GM18507 (cell line): ENCODE results near the gene PDE4D.
"Not testable (repeated sequence)": the region's sequence is repeated elsewhere in the genome, so short reads cannot be mapped to it uniquely, and the experiment has no call there.

Source experiments
- DNase-seq: peaks from one replicate; pipeline ENCODE4 v3.0.0; 2011; ENCODE audit warnings: low read depth; ENCODE audit not compliant: insufficient read length; ENCODE audit errors: extremely low spot score
- FAIRE-seq: peaks from 2 replicates; lab custom pipeline; 2011; peaks lifted over from hg19 to GRCh38; lab: Jason Lieb, UNC

PDE4D gene

DNA sequence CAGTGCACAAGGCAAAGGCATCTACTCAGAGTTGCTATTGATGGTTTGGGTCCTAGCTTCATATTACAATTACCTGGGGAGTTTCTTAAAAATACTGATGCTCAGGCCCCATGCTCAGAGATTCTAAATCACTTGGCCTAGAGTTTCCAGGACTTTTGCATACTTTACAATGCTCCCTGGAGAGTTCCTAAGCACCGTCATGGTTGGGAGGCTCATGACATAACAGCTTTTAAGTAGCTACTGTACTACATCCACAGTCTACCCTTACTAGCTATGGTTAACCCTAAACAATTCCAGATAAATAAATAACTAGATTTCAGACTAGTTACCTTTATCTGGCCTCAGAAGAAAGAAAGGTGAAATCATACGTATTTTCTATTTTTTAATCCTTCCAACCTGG lies 414.4 kb downstream of the PDE4D start:
- DNase-seq: no peak
- no peak for FAIRE-seq

DNA sequence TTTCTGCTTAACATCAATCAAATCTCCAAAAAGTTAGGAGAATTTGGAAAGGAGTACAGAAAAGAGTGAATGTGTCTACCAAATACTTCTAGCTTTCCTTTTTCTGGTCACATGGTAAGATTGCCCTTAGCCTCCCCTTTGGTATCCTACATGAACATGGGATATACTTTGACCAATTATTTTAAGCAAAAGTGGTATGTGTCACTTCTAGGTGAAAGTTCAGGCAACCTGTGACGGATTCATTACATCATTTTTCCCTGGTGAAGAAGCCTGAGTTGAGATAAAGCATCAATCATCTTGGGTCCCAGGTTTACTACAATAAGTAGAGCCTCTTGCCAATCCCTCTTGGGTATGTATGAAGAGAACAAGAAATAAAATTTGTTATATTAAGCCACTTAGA lies 419.2 kb downstream of the PDE4D start:
- no peak for DNase-seq
- no peak for FAIRE-seq

DNA sequence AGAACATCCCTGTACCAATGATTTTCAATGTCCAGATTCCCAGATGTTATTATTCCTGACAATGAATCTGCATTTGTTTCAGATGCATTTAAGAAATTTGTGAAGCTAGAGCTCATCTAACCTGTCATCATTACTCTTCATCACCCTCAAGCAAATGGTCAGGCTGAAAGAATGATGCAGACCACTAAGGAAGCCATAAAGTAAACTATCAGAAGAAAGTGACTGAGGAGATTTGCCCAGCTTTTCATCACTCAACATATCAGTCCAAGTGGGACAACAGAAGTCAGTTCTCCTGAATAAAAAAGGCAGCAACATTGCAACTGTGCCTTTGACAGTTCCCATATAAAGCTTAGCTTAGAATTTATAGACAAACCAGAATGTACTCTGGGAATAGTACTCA lies 419.9 kb downstream of the PDE4D start:
- DNase-seq (no peak), FAIRE-seq (no peak)

DNA sequence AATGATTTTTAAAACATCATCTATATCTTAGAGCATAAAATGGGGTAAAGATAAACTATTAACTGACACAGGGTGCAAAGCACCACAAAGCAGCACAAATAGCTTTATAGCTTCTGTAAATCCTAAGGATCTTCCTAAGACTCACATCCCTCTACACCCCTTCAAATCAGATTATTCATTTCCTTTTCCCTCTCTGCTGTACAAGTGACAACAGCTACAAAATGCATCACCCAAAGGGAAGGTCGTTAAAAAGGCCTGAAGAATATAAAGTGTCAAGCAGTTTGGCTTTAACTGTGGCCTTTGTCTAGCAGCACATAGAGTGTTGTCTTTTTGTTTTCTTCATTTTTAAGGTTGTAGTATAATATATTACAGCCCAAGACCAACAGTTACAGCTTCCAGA lies 422.1 kb downstream of the PDE4D start:
- DNase-seq (no peak), FAIRE-seq (no peak)

DNA sequence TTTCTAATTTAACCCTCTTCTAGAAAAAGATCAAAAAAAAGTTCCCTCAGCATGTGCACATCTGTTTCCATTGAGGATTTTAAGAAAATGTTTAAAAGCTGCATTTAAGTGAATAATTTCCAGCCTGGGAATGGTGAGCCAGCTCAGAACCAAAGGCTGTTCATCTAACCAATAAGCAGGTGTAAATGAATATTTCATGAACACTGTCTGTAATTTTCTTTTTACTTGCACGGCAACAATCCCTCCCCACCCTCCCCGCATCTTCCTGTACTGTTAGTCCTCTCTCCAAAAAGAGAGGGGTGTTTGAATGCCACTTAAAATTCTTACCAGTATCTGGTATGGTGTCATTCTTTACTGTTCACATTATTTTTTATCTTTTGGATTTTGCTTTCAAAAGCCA lies 425.6 kb downstream of the PDE4D start:
- DNase-seq: no peak
- FAIRE-seq: no peak

DNA sequence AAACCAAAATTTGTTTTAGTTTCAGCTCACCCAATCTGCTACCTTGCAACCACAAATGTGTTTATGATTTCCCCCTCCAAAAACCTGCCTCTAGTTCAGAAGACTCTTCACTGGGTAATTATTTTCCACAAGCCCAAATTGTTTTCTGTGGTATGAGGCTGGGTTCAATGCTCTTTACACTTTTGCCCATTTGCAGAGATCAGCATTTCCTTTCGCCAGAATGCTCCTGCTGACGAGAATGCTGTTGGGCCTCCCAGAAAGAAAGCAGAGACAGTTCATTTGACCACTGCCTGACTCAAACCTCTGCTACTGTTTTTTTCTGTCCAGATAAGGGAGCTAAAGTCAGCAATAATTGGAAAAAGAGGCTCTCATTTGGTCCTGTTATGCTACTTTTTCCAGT lies 427.3 kb downstream of the PDE4D start:
- FAIRE-seq: no peak

DNA sequence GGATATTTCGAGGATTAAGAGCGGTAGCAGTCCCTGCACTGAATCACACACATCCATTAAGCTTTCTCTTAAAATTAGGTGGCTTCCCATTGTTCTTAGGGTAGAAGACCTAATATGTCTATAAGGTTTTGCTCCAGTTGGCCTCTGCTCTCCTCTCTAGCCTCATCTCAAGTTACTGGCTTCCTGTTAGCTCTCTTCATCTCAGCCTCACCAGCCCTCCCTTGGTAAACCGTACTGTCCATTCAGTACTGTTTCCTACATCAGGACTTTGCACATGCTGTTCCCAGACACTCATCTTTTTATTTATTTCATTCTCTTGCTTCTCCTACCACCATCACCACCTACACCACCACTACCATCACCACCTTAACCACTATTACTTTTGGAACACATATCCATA lies 428.6 kb downstream of the PDE4D start:
- no peak for DNase-seq
- no peak for FAIRE-seq

More for the DNA sequence above, 427.3 kb downstream of the PDE4D start:
- DNase-seq: no peak

DNA sequence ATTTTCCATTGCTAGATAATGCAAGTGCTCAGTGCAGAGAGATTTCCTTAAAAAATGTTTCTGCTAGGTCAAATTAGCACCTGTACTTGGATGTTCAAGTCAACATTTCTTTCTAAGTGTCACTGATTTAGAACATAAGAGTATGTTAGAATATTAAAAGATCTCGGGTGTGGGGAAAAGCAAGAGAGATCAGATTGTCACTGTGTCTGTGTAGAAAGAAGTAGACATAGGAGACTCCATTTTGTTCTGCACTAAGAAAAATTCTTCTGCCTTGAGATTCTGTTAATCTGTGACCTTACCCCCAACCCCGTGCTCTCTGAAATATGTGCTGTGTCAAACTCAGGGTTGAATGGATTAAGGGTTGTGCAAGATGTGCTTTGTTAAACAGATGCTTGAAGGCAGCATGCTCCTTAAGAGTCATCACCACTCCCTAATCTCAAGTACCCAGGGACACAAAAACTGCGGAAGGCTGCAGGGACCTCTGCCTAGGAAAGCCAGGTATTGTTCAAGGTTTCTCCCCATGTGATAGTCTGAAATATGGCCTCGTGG lies 429.8 kb downstream of the PDE4D start:
- FAIRE-seq: not testable (repeated sequence)

DNA sequence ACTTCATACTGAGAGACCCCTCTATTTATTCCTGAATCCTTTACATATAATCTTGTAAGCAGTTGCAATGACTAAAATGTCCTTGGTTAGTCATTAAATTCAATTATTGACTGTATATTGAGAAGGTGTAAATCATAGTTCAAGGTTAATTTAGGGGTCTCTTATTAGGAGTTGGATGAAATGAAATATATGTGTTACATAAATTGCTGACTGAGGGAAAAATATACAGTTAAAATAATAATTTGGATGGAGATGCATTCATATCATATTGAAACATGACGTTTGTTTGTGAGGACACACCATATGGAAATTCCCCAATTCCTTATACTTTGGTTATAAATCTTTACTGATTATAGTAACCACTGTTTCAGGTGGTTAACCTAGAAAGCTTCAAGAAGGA lies 430.6 kb downstream of the PDE4D start:
- DNase-seq: no peak
- FAIRE-seq: no peak

More for the DNA sequence above, 429.8 kb downstream of the PDE4D start:
- DNase-seq: not testable (repeated sequence)

DNA sequence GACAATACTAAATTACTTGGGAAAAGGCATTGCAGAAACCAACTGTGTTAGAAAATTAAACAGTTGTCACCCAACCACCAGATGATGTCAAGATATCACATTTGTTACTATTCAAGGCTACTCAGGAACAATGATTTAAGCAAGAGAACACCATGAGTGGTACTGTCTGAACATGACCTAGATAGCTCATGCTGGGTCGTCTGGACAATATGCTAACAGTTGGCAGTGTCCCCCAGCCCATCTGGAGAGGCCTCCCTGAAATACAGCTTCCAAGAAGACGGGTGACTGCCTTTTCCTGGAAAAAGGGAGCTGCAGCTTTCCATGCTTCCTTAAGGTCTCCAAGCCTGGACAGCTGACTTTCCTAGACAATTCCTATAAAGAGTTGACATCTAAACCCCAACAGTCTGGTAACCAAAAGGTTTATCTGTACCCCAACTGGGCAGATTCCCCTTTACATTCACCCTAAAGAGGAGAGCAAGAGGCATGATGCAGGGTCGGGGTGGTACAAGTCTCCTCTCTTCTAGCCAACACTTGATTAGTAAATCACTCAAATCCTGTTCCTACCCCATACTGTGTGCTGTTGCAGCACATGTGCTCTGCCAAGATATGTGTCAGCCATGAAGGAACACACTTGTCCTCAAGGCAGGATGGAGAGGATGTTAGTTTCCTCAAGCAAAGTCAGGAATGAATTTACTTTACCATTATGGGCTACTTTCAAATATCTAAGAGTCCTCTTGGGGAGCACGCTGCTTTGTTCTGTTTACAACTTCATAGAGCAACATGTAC lies 433.0 kb downstream of the PDE4D start:
- DNase-seq: no peak
- FAIRE-seq: no peak

DNA sequence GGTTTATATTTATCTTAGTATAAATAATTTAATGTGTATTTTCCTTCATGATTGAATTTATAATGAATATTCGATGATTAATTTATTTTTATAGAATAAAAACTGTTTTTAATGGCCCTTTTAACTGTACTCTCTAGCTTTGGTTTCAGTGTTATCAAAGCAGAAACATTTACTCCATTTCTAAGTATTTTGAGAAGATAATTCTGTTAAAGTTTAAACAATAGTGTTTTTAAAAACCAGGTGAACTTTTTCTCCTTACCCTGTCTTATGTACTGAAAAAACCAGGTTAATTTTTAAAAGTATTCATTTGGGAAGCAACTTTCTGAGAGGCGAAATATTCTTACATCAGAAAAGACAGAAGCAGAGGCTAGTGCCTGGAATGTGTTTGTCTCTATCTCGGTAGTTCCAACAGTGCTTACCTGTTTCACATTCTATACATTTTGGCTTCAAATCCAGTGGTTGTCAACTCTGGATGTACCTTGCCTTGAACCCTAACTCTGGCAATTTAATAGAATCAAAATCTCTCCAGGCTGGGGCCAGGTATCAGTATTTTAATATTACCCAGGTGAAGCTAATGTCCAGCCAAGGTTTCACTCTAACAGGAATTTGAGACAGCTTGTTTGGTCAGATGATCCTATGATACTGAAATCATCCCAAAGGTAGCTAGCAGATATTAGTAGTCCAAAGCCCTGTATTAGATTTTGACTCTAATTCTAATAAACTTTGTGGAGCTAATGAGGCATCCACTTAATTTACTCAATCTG lies 434.4 kb downstream of the PDE4D start:
- no peak for DNase-seq
- FAIRE-seq: no peak

DNA sequence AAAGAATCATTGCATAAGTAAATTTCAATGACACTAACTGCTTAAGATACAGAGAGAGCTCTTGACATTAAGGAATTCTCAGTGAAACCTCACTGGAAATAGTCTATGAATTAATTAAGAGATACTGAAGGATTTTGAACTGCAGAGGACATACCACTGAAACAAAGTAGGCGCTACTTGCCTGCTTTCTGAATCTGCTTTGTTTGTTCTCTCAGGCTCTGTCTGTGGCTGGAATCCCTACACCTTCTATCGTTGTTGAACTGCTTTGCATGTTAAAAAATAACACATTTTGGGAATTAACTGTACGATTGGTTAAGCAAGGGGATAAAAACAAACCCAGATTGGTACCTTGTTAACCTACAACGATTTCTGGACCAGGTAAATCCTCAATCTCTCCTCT lies 435.2 kb downstream of the PDE4D start:
- FAIRE-seq: no peak

DNA sequence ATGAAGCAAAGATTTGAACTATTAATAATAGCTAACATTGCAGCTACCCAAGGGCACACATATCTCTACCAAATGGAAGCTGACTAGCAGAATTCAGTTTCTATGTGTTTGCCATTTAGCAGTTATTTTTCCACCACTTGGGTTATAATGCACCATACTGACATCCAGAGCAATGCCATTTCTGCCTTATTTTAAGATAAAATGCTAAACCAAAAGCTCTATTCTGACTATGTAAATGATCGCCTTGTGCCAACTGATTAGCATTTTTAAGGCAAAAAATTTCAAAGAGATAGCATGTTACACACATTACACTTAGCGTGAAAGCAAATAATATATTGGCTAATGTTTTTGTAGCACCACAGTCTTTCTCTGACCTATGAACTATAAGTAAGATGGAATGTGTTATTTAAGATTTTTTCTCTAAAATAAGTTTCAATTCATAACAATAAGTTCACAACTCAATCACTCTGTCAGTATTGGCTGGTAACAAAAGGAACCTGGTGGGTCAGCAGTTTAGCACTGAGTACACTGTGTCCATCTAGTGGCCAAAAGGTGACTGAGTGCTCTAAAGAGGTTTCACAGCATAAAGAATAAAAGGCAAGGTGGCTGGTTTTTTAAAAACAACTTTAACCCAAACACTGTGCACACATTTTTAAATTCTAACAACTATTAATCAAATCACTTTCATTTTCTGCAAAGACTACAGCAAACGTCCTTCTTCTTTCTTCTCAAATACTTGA lies 443.5 kb downstream of the PDE4D start:
- DNase-seq: no peak

More for the DNA sequence above, 435.2 kb downstream of the PDE4D start:
- DNase-seq: no peak

DNA sequence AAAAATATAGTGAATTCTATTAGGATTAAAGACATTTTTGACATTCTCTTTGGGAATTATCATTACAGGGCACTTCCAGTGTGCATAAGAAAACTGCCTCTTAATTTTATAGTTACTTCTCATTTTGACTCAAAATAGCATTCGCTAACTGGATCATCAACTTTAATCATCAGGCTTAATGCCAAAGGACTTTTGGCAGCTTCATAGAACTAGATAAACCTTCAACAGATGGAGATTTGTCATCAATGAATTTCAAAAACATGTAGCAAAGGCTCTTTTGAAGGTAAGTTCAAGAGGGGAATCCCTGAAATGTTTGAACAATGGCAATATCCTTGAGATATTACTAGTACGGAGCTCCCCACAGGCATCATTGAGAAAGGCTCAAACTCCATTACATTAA lies 447.2 kb downstream of the PDE4D start:
- FAIRE-seq: no peak
- DNase-seq: no peak

More for the DNA sequence above, 443.5 kb downstream of the PDE4D start:
- no peak for FAIRE-seq

DNA sequence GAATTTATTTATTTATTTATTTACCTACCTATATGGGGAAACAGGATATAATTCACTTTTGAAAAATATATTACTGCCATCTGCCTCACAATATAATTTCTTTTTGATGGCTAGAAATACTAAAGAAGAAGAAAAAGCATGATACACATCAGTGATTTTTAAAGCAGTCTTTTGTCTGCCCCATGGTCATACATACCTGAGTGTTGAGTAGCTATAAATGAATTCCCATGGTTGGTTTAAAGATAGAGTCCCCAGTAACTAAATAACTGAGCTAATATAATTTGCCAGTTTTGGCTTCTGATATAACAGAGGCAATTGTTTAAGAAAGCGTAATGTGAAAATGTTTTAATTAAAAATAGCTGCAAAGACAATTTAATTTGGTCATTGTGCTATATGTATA lies 447.8 kb downstream of the PDE4D start:
- DNase-seq: no peak
- no peak for FAIRE-seq

DNA sequence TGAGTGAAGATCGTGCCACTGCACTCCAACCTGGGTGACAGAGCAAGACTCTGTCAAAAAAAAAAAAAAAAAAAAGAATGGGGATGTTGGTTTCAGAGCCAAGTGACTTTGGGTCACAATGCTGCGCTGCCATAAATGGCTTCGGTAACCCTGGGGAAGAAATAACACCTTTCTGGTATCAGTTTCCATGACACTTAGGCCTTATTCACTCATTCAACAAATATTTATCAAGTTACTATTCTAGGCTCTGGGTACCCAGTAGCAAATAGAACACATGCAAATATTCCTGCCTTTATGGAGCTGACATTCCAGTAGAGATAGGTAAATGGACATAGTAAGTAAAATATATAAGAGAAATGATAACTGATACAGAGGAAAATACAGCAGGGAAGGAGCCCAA lies 454.2 kb downstream of the PDE4D start:
- DNase-seq: no peak
- no peak for FAIRE-seq

DNA sequence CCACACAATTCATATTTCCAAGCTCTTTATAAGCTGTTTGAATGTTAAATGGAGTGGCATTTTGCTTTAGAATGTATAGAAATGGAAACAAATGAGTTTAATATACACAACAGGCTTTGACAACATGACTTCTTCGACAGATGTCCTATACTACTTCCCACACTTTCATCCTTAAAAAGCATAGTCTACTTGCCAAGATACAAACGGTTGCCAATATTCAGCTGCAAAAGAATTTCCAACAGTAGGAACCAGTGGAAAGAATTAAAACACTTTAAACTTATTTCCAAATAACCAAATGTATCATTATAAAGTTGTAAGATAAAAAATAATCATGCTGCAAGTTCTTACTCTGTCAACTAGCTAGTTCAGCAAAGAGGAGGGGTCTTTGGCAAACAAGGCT lies 456.4 kb downstream of the PDE4D start:
- no peak for DNase-seq
- FAIRE-seq: no peak

DNA sequence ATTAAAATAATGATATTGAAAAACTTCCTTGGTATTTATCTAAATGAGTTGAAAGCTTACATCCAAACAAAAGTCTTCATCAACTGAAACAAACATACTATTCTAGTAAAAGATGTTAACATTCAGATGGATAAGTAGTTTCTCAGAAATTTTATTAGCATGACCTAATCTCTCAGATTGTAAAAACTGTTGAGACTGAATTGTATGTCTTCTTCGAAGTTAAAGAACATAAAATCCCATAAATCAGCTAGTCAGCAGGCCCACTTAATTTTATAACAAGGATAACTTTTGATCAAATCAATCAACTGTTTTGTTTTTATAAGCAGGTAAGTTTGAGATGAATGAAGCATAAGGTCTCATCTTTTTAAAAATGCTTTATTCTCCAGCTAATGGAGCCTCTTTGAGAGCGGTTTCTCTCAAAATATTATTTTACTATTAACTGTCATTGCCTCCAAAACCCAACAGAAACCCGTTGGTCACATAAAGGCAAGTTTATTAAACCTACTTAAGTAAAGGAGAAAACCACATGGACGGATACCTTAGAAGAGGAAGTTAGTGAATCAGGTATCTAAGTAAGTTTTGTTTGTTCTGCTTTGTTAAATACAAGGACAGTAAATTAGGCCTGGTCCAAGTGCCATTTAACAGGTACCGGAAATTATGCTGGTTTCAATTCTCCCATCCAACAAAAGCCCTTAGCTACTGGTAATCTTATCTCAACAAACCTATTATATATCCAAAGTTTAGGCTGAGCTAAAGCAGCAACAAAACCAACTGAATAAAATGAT lies 457.0 kb downstream of the PDE4D start:
- FAIRE-seq: no peak
- no peak for DNase-seq

DNA sequence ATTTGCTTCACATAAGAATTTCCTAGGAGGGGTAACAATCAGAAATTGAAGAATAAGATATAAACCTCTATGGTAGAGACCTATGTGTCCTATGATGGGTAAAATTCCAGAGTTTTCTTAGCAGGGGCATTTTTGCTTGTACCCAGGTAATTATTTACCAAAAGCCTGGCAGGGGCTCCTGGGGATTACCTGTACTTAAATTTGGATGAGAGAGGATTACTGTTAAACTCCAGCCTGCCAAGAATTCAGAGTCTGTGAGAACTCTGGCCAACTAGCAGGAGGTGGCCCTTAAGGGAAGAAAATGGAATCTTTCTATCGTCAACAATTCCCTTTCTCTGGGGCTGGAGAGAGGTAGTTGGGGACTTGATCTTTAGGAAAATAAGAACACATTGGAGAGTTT lies 460.4 kb downstream of the PDE4D start:
- DNase-seq (no peak), FAIRE-seq (no peak)
